ENCODE results near the gene LRCH4. TPM values are rescaled to one million over a fixed set of nuclear protein-coding genes. Genes with fewer than 3 reads are reported as not detected.

Gene LRCH4
- total RNA-seq, 1 experiment from 2014 or later, result 71.4 TPM

- peaks cover 14% of the 10 kb centered on the region; the same call in 1 of the 2 replicates for H3K36me3 ChIP-seq (ENCODE audit: control insufficient read depth, insufficient read depth, low read length)
- TF ChIP-seq, protein P1, sequence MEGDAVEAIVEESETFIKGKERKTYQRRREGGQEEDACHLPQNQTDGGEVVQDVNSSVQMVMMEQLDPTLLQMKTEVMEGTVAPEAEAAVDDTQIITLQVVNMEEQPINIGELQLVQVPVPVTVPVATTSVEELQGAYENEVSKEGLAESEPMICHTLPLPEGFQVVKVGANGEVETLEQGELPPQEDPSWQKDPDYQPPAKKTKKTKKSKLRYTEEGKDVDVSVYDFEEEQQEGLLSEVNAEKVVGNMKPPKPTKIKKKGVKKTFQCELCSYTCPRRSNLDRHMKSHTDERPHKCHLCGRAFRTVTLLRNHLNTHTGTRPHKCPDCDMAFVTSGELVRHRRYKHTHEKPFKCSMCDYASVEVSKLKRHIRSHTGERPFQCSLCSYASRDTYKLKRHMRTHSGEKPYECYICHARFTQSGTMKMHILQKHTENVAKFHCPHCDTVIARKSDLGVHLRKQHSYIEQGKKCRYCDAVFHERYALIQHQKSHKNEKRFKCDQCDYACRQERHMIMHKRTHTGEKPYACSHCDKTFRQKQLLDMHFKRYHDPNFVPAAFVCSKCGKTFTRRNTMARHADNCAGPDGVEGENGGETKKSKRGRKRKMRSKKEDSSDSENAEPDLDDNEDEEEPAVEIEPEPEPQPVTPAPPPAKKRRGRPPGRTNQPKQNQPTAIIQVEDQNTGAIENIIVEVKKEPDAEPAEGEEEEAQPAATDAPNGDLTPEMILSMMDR (IDR thresholded peaks at IDR 0.05; ENCODE audit: insufficient read depth in 1 of 2, low read depth in 1 of 2, low read length in 1 of 2, severe bottlenecking in 1 of 2, unreplicated experiment in 1 of 2), result no peak
- peak within 1 kb of the TSS; percentile 74 for H3K4me3 ChIP-seq (ENCODE audit: low read depth, low read length)
- ChIA-PET POLR2A (interaction anchor here (0.6 to 3.6 kb wide), 26 partner anchors 8 to 1105 kb away, joined by 3 to 60 read pairs (median 5); partner anchors contain the start of genes AGFG2, GIGYF1, GNB2 and MEPCE), CTCF (interaction anchor here (0.6 to 3.5 kb wide), 25 partner anchors 14 to 454 kb away, joined by 3 to 18 read pairs (median 6); partner anchors contain the start of genes GIGYF1, MOSPD3, NYAP1 and POP7)
- peak within 1 kb of the TSS; percentile 86 for H3K4me3 Mint-ChIP-seq (ENCODE audit: unreplicated experiment)
- H3K9me3 ChIP-seq, result no peaks in the 10 kb centered on the region
- H3K4me1 ChIP-seq, result peaks cover 13% of the 10 kb centered on the region
- peak; percentile 100 for DNase-seq
- H3K4me1 Mint-ChIP-seq (ENCODE audit: low read depth, unreplicated experiment), result peaks cover 11% of the 10 kb centered on the region
- H3K27ac Mint-ChIP-seq (ENCODE audit: unreplicated experiment), result peak within 1 kb of the TSS; percentile 93
- no peaks in the 10 kb centered on the region for H3K27me3 Mint-ChIP-seq (ENCODE audit: insufficient read depth, unreplicated experiment)
- H3K36me3 Mint-ChIP-seq (ENCODE audit: insufficient read depth, unreplicated experiment), result peaks cover 25% of the 10 kb centered on the region
- intact Hi-C loops (cut with micrococcal nuclease; ENCODE audit: unreplicated experiment), result loop anchor here (1.0 to 2.0 kb wide), 5 partner anchors 18 to 266 kb away; partner anchors contain the start of genes GNB2, MOSPD3 and SLC12A9
- no peaks in the 10 kb centered on the region for H3K27me3 ChIP-seq (replicated peaks; ENCODE audit: control insufficient read depth, insufficient read depth, low read length)
- no TSS peak for BruUV-seq (replicated peaks)
- H3K9me3 Mint-ChIP-seq (ENCODE audit: unreplicated experiment), result no peaks in the 10 kb centered on the region
Observed at GRCh38 chr7:100586266-100587025, 517 bp upstream of the LRCH4 start, which contains the start of gene FBXO24. Gene FBXO24, plus strand, starts transcription at chr7:100586328. Its CDS starts 298 bp downstream, at chr7:100586626.

- BruUV-seq (replicated peaks), result TSS peak; percentile 55
- CTCF ChIA-PET, result interaction anchor here (0.6 to 3.5 kb wide), 18 partner anchors 9 to 305 kb away, joined by 3 to 18 read pairs (median 6); partner anchors contain the start of genes MOSPD3, NYAP1, POP7 and UFSP1
- TF ChIP-seq, protein P1 (IDR thresholded peaks at IDR 0.05; ENCODE audit: insufficient read depth in 1 of 2, low read depth in 1 of 2, low read length in 1 of 2, severe bottlenecking in 1 of 2, unreplicated experiment in 1 of 2), result no peak
Observed at GRCh38 chr7:100584683-100585510, 1.0 kb downstream of the LRCH4 start.

More at GRCh38 chr7:100584683-100585510, 1.0 kb downstream of the LRCH4 start:
- H3K27ac Mint-ChIP-seq (ENCODE audit: unreplicated experiment), result peak overlapping the region; percentile 93
- peaks cover 17% of the 10 kb centered on the region for H3K36me3 ChIP-seq (ENCODE audit: control insufficient read depth, insufficient read depth, low read length)
- H3K4me3 Mint-ChIP-seq (ENCODE audit: unreplicated experiment), result peak overlapping the region; percentile 86
- intact Hi-C loops (cut with micrococcal nuclease; ENCODE audit: unreplicated experiment), result no loop called here
- no peaks in the 10 kb centered on the region for H3K9me3 ChIP-seq
- DNase-seq, result peak; percentile 85 to 93
- peaks cover 11% of the 10 kb centered on the region for H3K4me1 Mint-ChIP-seq (ENCODE audit: low read depth, unreplicated experiment)
- POLR2A ChIA-PET, result interaction anchor here (0.5 to 3.6 kb wide), 19 partner anchors 14 to 347 kb away, joined by 3 to 60 read pairs (median 7); partner anchors contain the start of genes AGFG2, GIGYF1, MEPCE and MOSPD3
- peaks cover 13% of the 10 kb centered on the region for H3K4me1 ChIP-seq
- H3K9me3 Mint-ChIP-seq (ENCODE audit: unreplicated experiment), result no peaks in the 10 kb centered on the region
- H3K4me3 ChIP-seq (ENCODE audit: low read depth, low read length), result peak overlapping the region; percentile 74
- H3K27me3 Mint-ChIP-seq (ENCODE audit: insufficient read depth, unreplicated experiment), result no peaks in the 10 kb centered on the region
- peaks cover 25% of the 10 kb centered on the region for H3K36me3 Mint-ChIP-seq (ENCODE audit: insufficient read depth, unreplicated experiment)
- H3K27me3 ChIP-seq (replicated peaks; ENCODE audit: control insufficient read depth, insufficient read depth, low read length), result no peaks in the 10 kb centered on the region
